H1 (cell line): ENCODE data around the gene MIPOL1. TPM values are rescaled to one million over a fixed set of nuclear protein-coding genes. Genes with fewer than 3 reads are reported as not detected.

Experiments
- CTCF ChIA-PET: fragments of 300-600 bp; sonication (Branson Sonifier 250); formaldehyde crosslinking; loops from one replicate; lab custom pipeline; 2021; ENCODE audit not compliant: partially characterized antibody; lab: Charles Lee
- POLR2A ChIA-PET: fragments of 300-600 bp; sonication (Branson Sonifier 250); formaldehyde crosslinking; loops from one replicate; lab custom pipeline; 2021; ENCODE audit warnings: inconsistent platforms; ENCODE audit not compliant: partially characterized antibody; lab: Charles Lee
- DNase-seq, 2 experiments: peaks; one replicate each; pipeline versions ENCODE4 v3.0.0 to v3.0.0-alpha.2; 2010 to 2022; ENCODE audit warnings: low spot score in 2 of 2, low read depth in 1 of 2, mixed read lengths in 1 of 2
- FAIRE-seq: peaks from 2 replicates; lab custom pipeline; 2011; peaks lifted over from hg19 to GRCh38; lab: Jason Lieb, UNC
- H2AFZ ChIP-seq: 2 replicates; pipeline ENCODE4 v1.8.1; 2012; ENCODE audit warnings: low read length, inconsistent platforms
- H2AK5ac ChIP-seq: 2 replicates; pipeline ENCODE4 v1.6.1; 2013; ENCODE audit warnings: low read depth, low read length
- H2BK120ac ChIP-seq: replicated peaks from 2 replicates; pipeline ENCODE3; 2013; ENCODE audit warnings: low read depth, low read length, inconsistent platforms
- H2BK12ac ChIP-seq: 2 replicates; pipeline ENCODE4 v1.6.1; 2013; ENCODE audit warnings: low read depth, low read length
- H2BK15ac ChIP-seq: 2 replicates; pipeline ENCODE4 v1.6.1; 2013; ENCODE audit warnings: low read length
- H2BK20ac ChIP-seq: 2 replicates; pipeline ENCODE4 v1.6.1; 2013; ENCODE audit warnings: low read length
- H2BK5ac ChIP-seq: 2 replicates; pipeline ENCODE4 v1.6.1; 2013; ENCODE audit warnings: low read depth, low read length
- H3K14ac ChIP-seq: 2 replicates; pipeline ENCODE4 v1.6.1; 2013; ENCODE audit warnings: inconsistent platforms; ENCODE audit not compliant: insufficient read length
- H3K18ac ChIP-seq: 2 replicates; pipeline ENCODE4 v1.6.1; 2013; ENCODE audit warnings: low read length; ENCODE audit errors: extremely low read depth
- H3K23ac ChIP-seq: 2 replicates; pipeline ENCODE4 v1.6.1; 2013; ENCODE audit warnings: inconsistent platforms; ENCODE audit not compliant: insufficient read length
- H3K23me2 ChIP-seq: 2 replicates; pipeline ENCODE4 v1.6.1; 2013; ENCODE audit warnings: low read depth, low read length
- H3K27ac ChIP-seq: 2 replicates; pipeline ENCODE4 v1.6.1; 2011; ENCODE audit warnings: low read depth, low read length, inconsistent platforms
- H3K27me3 ChIP-seq, 4 experiments: replicated peaks in 1 of 4; 1 replicate in 1 of 4; 2 replicates in 3 of 4; pipeline versions ENCODE4 v1.6.1 to v1.8.1; 2011 to 2013; ENCODE audit warnings: low read length in 3 of 4, mild to moderate bottlenecking in 3 of 4, inconsistent platforms in 2 of 4, mixed read lengths in 2 of 4, moderate library complexity in 1 of 4; ENCODE audit not compliant: control insufficient read depth in 3 of 4, insufficient read depth in 3 of 4; ENCODE audit errors: extremely low read depth in 1 of 4
- H3K36me3 ChIP-seq, 4 experiments: 2 replicates each; pipeline versions ENCODE4 v1.6.1 to v1.8.1; 2011 to 2013; ENCODE audit warnings: mild to moderate bottlenecking in 4 of 4, low read length in 3 of 4, moderate library complexity in 2 of 4, control low read depth in 1 of 4, inconsistent platforms in 1 of 4; ENCODE audit not compliant: insufficient read depth in 4 of 4, control insufficient read depth in 2 of 4
- H3K4ac ChIP-seq: replicated peaks from 2 replicates; pipeline ENCODE3; 2013; ENCODE audit warnings: low read length, low read depth, mixed read lengths, inconsistent platforms; ENCODE audit not compliant: insufficient read length
- H3K4me1 ChIP-seq, 4 experiments: replicated peaks in 1 of 4; 1 replicate in 1 of 4; 2 replicates in 3 of 4; pipeline versions ENCODE4 v1.6.1 to v1.8.1; 2011 to 2013; ENCODE audit warnings: low read length in 3 of 4, inconsistent platforms in 2 of 4, mixed read lengths in 1 of 4; ENCODE audit not compliant: insufficient read depth in 4 of 4, control insufficient read depth in 3 of 4
- H3K4me2 ChIP-seq, 2 experiments: 2 replicates each; pipeline versions ENCODE4 v1.6.1 to v1.8.1; 2011 to 2013; ENCODE audit warnings: low read depth in 2 of 2, low read length in 2 of 2, control low read depth in 1 of 2, inconsistent platforms in 1 of 2, mild to moderate bottlenecking in 1 of 2; ENCODE audit not compliant: insufficient read depth in 1 of 2
- H3K4me3 ChIP-seq, 4 experiments: fragments of 200-600, 300-600 bp in 1 of 4; sonication (generic), shearing (Covaris generic), sonication (Bioruptor Twin) in 1 of 4; 2 replicates each; pipeline versions ENCODE4 v1.5.1 to v1.8.1; 2011 to 2016; ENCODE audit warnings: low read length in 4 of 4, low read depth in 3 of 4, control low read depth in 2 of 4, inconsistent platforms in 2 of 4, mild to moderate bottlenecking in 2 of 4, mixed read lengths in 1 of 4, moderate library complexity in 1 of 4; ENCODE audit not compliant: insufficient read depth in 2 of 4; ENCODE audit errors: extremely low read depth in 1 of 4
- H3K56ac ChIP-seq: replicated peaks from 2 replicates; pipeline ENCODE3; 2013; ENCODE audit warnings: low read depth, mild to moderate bottlenecking, mixed read lengths, low read length, inconsistent platforms; ENCODE audit not compliant: insufficient read length
- H3K79me1 ChIP-seq: 2 replicates; pipeline ENCODE4 v1.6.1; 2013; ENCODE audit warnings: low read depth, low read length, control low read depth
- H3K79me2 ChIP-seq, 2 experiments: 2 replicates each; pipeline versions ENCODE4 v1.6.1 to v1.8.1; 2012 to 2013; ENCODE audit warnings: low read length in 2 of 2, mild to moderate bottlenecking in 2 of 2, inconsistent platforms in 1 of 2; ENCODE audit not compliant: insufficient read depth in 2 of 2, control insufficient read depth in 1 of 2
- H3K9ac ChIP-seq, 4 experiments: replicated peaks in 1 of 4; 1 replicate in 1 of 4; 2 replicates in 3 of 4; pipeline versions ENCODE4 v1.6.1 to v1.8.1; 2011 to 2013; ENCODE audit warnings: low read depth in 3 of 4, low read length in 3 of 4, control low read depth in 2 of 4, mild to moderate bottlenecking in 2 of 4, moderate library complexity in 2 of 4, inconsistent platforms in 1 of 4; ENCODE audit errors: extremely low read depth in 1 of 4
- H3K9me3 ChIP-seq, 2 experiments: 2 replicates each; pipeline versions ENCODE4 v1.6.1 to v1.8.1; 2012 to 2013; ENCODE audit warnings: mild to moderate bottlenecking in 2 of 2, moderate library complexity in 2 of 2, control low read depth in 1 of 2, inconsistent platforms in 1 of 2, low read depth in 1 of 2, low read length in 1 of 2, mixed read lengths in 1 of 2; ENCODE audit not compliant: insufficient read depth in 2 of 2
- H4K20me1 ChIP-seq, 2 experiments: replicated peaks in 1 of 2; 2 replicates each; pipeline versions ENCODE3 to v1.8.1; 2011 to 2013; ENCODE audit warnings: inconsistent platforms in 2 of 2, low read length in 2 of 2, mild to moderate bottlenecking in 1 of 2; ENCODE audit not compliant: insufficient read depth in 2 of 2, control insufficient read depth in 1 of 2
- H4K5ac ChIP-seq: 2 replicates; pipeline ENCODE4 v1.6.1; 2013; ENCODE audit warnings: low read length, low read depth, mixed read lengths, inconsistent platforms; ENCODE audit not compliant: insufficient read length
- H4K8ac ChIP-seq: 2 replicates; pipeline ENCODE4 v1.8.0; 2013; ENCODE audit warnings: mild to moderate bottlenecking, moderate library complexity, low read length, inconsistent platforms; ENCODE audit not compliant: insufficient read depth; ENCODE audit errors: extremely low read depth
- H4K91ac ChIP-seq: replicated peaks from 2 replicates; pipeline ENCODE3; 2013; ENCODE audit warnings: low read length, mixed read lengths, inconsistent platforms; ENCODE audit not compliant: insufficient read length
- BACH1 ChIP-seq: IDR thresholded peaks from 2 replicates; pipeline ENCODE4 v1.6.1; 2012; ENCODE audit warnings: low read length, improper control_type of control experiment
- CBX8 ChIP-seq: fragments of 300-800, 300-1000 bp; sonication (generic); IDR thresholded peaks from 2 replicates; pipeline ENCODE4 v1.7.1; 2016; ENCODE audit warnings: low read depth, low read length, borderline replicate concordance
- EP300 ChIP-seq, 2 experiments: IDR thresholded peaks; 1 replicate in 1 of 2; 2 replicates in 1 of 2; pipeline ENCODE4 v1.6.1; 2011 to 2012; ENCODE audit warnings: low read depth in 2 of 2, low read length in 2 of 2, mild to moderate bottlenecking in 2 of 2, borderline replicate concordance in 1 of 2, inconsistent platforms in 1 of 2, moderate library complexity in 1 of 2
- EZH2 ChIP-seq: fragments of 200-600 bp; sonication (generic); IDR thresholded peaks from 2 replicates; pipeline ENCODE4 v1.7.1; 2012; ENCODE audit warnings: low read depth, mild to moderate bottlenecking, moderate library complexity, low read length, inconsistent platforms; ENCODE audit not compliant: severe bottlenecking
- JUND ChIP-seq: IDR thresholded peaks from 2 replicates; pipeline ENCODE4 v1.6.1; 2011; ENCODE audit warnings: mild to moderate bottlenecking, improper control_type of control experiment, low read length
- KDM4A ChIP-seq: IDR thresholded peaks from one replicate; pipeline ENCODE4 v1.7.1; 2012; ENCODE audit warnings: low read depth, mild to moderate bottlenecking, moderate library complexity, low read length, inconsistent platforms; ENCODE audit not compliant: severe bottlenecking
- NANOG ChIP-seq: IDR thresholded peaks from 2 replicates; pipeline ENCODE4 v1.6.1; 2011; ENCODE audit warnings: low read length, low read depth, mild to moderate bottlenecking, inconsistent platforms; ENCODE audit not compliant: insufficient read depth, poor library complexity, severe bottlenecking
- NRF1 ChIP-seq: IDR thresholded peaks from 2 replicates; pipeline ENCODE4 v1.6.1; 2011; ENCODE audit warnings: mild to moderate bottlenecking, low read depth, low read length, improper control_type of control experiment
- PHF8 ChIP-seq: fragments of 200-600 bp; sonication (generic); conservative IDR thresholded peaks from 2 replicates; pipeline ENCODE4 v1.7.1; 2012; ENCODE audit warnings: low read depth, mild to moderate bottlenecking, inconsistent platforms, low read length, moderate library complexity
- RFX5 ChIP-seq: IDR thresholded peaks from 2 replicates; pipeline ENCODE4 v1.6.1; 2011; ENCODE audit warnings: low read depth, low read length, improper control_type of control experiment, borderline replicate concordance
- RNF2 ChIP-seq: fragments of 200-900, 300-1000 bp; sonication (generic); IDR thresholded peaks from 2 replicates; pipeline ENCODE4 v1.7.1; 2016; ENCODE audit warnings: borderline replicate concordance, low read depth, mild to moderate bottlenecking, antibody characterized with exemption, low read length; ENCODE audit not compliant: poor library complexity, severe bottlenecking; ENCODE audit errors: missing control alignments
- SIRT6 ChIP-seq: IDR thresholded peaks from one replicate; pipeline ENCODE4 v1.7.1; 2012; ENCODE audit warnings: low read length, inconsistent platforms
- TCF12 ChIP-seq: IDR thresholded peaks from 2 replicates; pipeline ENCODE4 v1.6.1; 2011; ENCODE audit warnings: low read depth, mild to moderate bottlenecking, low read length
- WGBS, 2 experiments: shearing (Covaris generic) in 1 of 2; methylation state at CpG; one replicate each; pipeline versions ENCODE4 v1.1.6 to v1.1.7; 2013 to 2015; ENCODE audit warnings: low lambda C conversion rate in 2 of 2, mixed read lengths in 2 of 2, inconsistent platforms in 1 of 2, low coverage in 1 of 2, missing lambda C conversion rate in 1 of 2; ENCODE audit not compliant: insufficient replicate concordance in 2 of 2, insufficient coverage in 1 of 2, insufficient read length in 1 of 2; ENCODE audit errors: extremely low coverage in 1 of 2, missing lambda C conversion rate in 1 of 2; 5-methylcytosine and 5-hydroxymethylcytosine counted together
- polyA plus RNA-seq, 7 experiments: library from polyadenylated mRNA; depleted of rRNA in 3 of 7; stranded (reverse) in 5 of 7; unstranded in 2 of 7; fragments of >200 nt in 5 of 7; fragments of 200-250 nt in 2 of 7; gene quantifications; 1 replicate in 5 of 7; 2 replicates in 1 of 7; 4 replicates in 1 of 7; pipeline versions ENCODE4 v1.2.1 to v1.2.3, GENCODE V29; 2011 to 2013; ENCODE audit warnings: missing spikeins in 2 of 7, mixed read lengths in 2 of 7
- total RNA-seq: library from RNA; stranded (reverse); fragmentation: NEBNext Ultra II Directional; extraction: Animal tissue kit (Norgen Biotek cat#: 25700); gene quantifications from 2 replicates; pipeline ENCODE4 v1.2.1, GENCODE V29; 2021

Gene MIPOL1
- total and polyA plus RNA-seq, 2 of the 8 experiments (the other 6 are each of a cell fraction or from before 2014, with no cell fraction given), result 2.8 to 23.9 TPM

- Histone ChIP-seq H3K79me2 (no peaks in the 10 kb centered on the region), H4K5ac (no peak overlapping the region), H2BK12ac (no peak overlapping the region), H3K9ac (no peak overlapping the region), H3K23ac (no peak overlapping the region), H3K9me3 (no peaks in the 10 kb centered on the region), H2BK5ac (no peak overlapping the region), H3K18ac (no peak overlapping the region), H3K79me1 (no peaks in the 10 kb centered on the region), H3K4me2 (no peak overlapping the region), H3K27ac (no peak overlapping the region), H2BK20ac (no peak overlapping the region), H2AFZ (no peak overlapping the region), H3K23me2 (no peaks in the 10 kb centered on the region), H2BK15ac (no peak overlapping the region), H3K36me3 (no peaks in the 10 kb centered on the region), H3K14ac (no peak overlapping the region), H2BK120ac (no peak overlapping the region), H2AK5ac (no peak overlapping the region), H4K20me1 (no peaks in the 10 kb centered on the region), H3K4me1 (no peaks in the 10 kb centered on the region), H3K56ac (no peak overlapping the region), H4K91ac (no peak overlapping the region), H3K27me3 (no peaks in the 10 kb centered on the region), H4K8ac (no peak overlapping the region), H3K4ac (no peak overlapping the region), H3K4me3 (no peak overlapping the region)
- ChIA-PET CTCF (no interaction called here), POLR2A (no interaction called here)
- FAIRE-seq, result no peak
- no peak for DNase-seq
- WGBS, 2 experiments, result 90% methylated on average over 1 of the region's 1 CpG; no CpG with 5 or more reads in 1 of the 2 experiments
- no peak for TF ChIP-seq RFX5
- no peak for TF ChIP-seq NANOG
- TF ChIP-seq CBX8, result no peak
- no peak for TF ChIP-seq JUND
- TF ChIP-seq PHF8, result no peak
- TF ChIP-seq SIRT6, result no peak
- TF ChIP-seq BACH1, result no peak
- no peak for TF ChIP-seq RNF2
- TF ChIP-seq EZH2, result no peak
- TF ChIP-seq NRF1, result no peak
- TF ChIP-seq TCF12, result no peak
- no peak for TF ChIP-seq KDM4A
- TF ChIP-seq EP300 (IDR thresholded peaks at IDR 0.05; ENCODE audit: borderline replicate concordance in 1 of 2, low read depth in 2 of 2, low read length in 2 of 2), result no peak
Measured at GRCh38 chr14:37401093-37401492, 203.4 kb downstream of the MIPOL1 start.
